Kidney (tissue), 14 donors: ENCODE data around the gene TMEM14A. TPM values are rescaled to one million over a fixed set of nuclear protein-coding genes. Genes with fewer than 3 reads are reported as not detected.
"Not testable (repeated sequence)": the region's sequence is repeated elsewhere in the genome, so short reads cannot be mapped to it uniquely, and the experiment has no call there.

Source experiments
- DNase-seq, 5 donors: peaks; one replicate each; pipeline ENCODE4 v3.0.0-alpha.2; 2013 to 2020
- FAIRE-seq: peaks from 2 replicates; lab custom pipeline; 2012; peaks lifted over from hg19 to GRCh38; lab: Jason Lieb, UNC
- H3K27ac ChIP-seq, 2 donors: one replicate each; pipeline ENCODE4 v1.7.0; 2013; ENCODE audit warnings: low read depth in 2 of 2, low read length in 2 of 2, inconsistent platforms in 1 of 2
- H3K27me3 ChIP-seq: one replicate; pipeline ENCODE4 v1.7.1; 2013; ENCODE audit warnings: low read length, inconsistent platforms; ENCODE audit not compliant: control insufficient read depth, insufficient read depth
- H3K36me3 ChIP-seq, 3 donors: one replicate each; pipeline versions ENCODE4 v1.7.0 to v1.7.1; 2013; ENCODE audit warnings: low read length in 3 of 3, control low read depth in 1 of 3, inconsistent platforms in 1 of 3; ENCODE audit not compliant: insufficient read depth in 3 of 3, control insufficient read depth in 2 of 3
- H3K4me1 ChIP-seq, 3 donors: one replicate each; pipeline versions ENCODE4 v1.7.0 to v1.7.1; 2013; ENCODE audit warnings: low read length in 3 of 3, inconsistent platforms in 1 of 3, low read depth in 1 of 3; ENCODE audit not compliant: control insufficient read depth in 2 of 3, insufficient read depth in 2 of 3
- H3K4me3 ChIP-seq, 3 donors: one replicate each; pipeline versions ENCODE4 v1.7.0 to v1.8.1; 2013; ENCODE audit warnings: low read length in 3 of 3, control low read depth in 1 of 3, inconsistent platforms in 1 of 3
- H3K9ac ChIP-seq, 3 donors: one replicate each; pipeline versions ENCODE4 v1.7.0 to v1.7.1; 2013; ENCODE audit warnings: low read length in 3 of 3, control low read depth in 1 of 3, inconsistent platforms in 1 of 3
- H3K9me3 ChIP-seq, 3 donors: one replicate each; pipeline versions ENCODE4 v1.7.0 to v1.7.1; 2013; ENCODE audit warnings: low read length in 3 of 3, control low read depth in 1 of 3, inconsistent platforms in 1 of 3; ENCODE audit not compliant: control insufficient read depth in 2 of 3, insufficient read depth in 1 of 3
- CTCF ChIP-seq: IDR thresholded peaks from 3 replicates; pipeline ENCODE4 v1.5.1; 2012; ENCODE audit warnings: mild to moderate bottlenecking, moderate library complexity, borderline replicate concordance; ENCODE audit not compliant: insufficient read depth; ENCODE audit errors: extremely low read depth
- intact Hi-C: fragments of 100-400 bp; cut with DNase I; formaldehyde crosslinking; loops from one replicate; pipeline ENCODE4 v1.11.1; 2022
- polyA plus RNA-seq: library from polyadenylated mRNA; stranded (reverse); fragments of 350-450 nt; fragmentation: Illumina TruSeq; extraction: RNeasy Lipid Tissue Mini Kit (QIAGEN cat#74804); gene quantifications from one replicate; pipeline ENCODE4 v1.2.3, GENCODE V29; 2014; ENCODE audit warnings: low read depth, low replicate concordance; ENCODE audit not compliant: insufficient read depth
- total RNA-seq: library from RNA; stranded (reverse); fragmentation: NEBNext Ultra II Directional; extraction: Animal tissue kit (Norgen Biotek cat#: 25700); gene quantifications from one replicate; pipeline ENCODE4 v1.2.1, GENCODE V29; 2021
- donor health status: control.
- donor health status: control.
- donor health status: control.
- donor health status: control.
- donor health status: control.
- donor health status: DM: yes; HTN: yes; CAD: no.
- donor health status: Normal renal cell carcinoma (clear cell type).

Gene TMEM14A
- total and polyA plus RNA-seq, 2 donors from 2014 or later = 23.8 to 48.8 TPM

- Histone ChIP-seq H3K9me3 (no peaks in the 10 kb centered on the region), H3K4me3 (no peak overlapping the region), H3K36me3 (no peaks in the 10 kb centered on the region), H3K4me1 (no peaks in the 10 kb centered on the region), H3K9ac (no peak overlapping the region), H3K27ac (no peak overlapping the region), H3K27me3 (no peaks in the 10 kb centered on the region)
- TF ChIP-seq CTCF = no peak
- no peak for DNase-seq
- intact Hi-C loops = no loop called here
- no peak for FAIRE-seq
Observed at GRCh38 chr6:52653151-52653550, 17.8 kb upstream of the TMEM14A start.

DNA sequence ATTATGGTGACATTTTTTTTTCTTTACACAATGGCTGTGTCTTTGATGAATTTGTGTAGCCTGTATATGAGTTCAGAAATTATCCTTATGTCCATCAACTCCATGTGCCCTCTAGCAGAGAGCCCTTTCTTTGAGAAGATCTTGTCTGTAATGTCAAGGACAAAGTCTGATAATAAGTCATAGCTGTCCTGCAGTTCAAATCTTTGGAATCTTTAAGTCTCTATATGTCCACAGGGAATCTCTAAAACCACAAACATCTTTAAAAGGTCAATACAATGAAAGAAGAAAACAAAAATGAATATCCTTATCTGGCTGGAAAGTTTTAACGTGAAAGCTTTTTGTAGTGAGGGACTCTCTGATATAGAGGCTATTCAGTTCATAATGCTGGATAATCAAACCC, 16.9 kb upstream of the TMEM14A start:
- intact Hi-C loops = no loop called here
- no peak for TF ChIP-seq CTCF
- H3K4me3 ChIP-seq = no peak overlapping the region
- FAIRE-seq (no peak), DNase-seq (no peak)
- H3K27ac ChIP-seq = no peak overlapping the region
- H3K27me3 ChIP-seq = no peaks in the 10 kb centered on the region
- no peak overlapping the region for H3K9ac ChIP-seq
- H3K4me1 ChIP-seq = no peaks in the 10 kb centered on the region
- no peaks in the 10 kb centered on the region for H3K9me3 ChIP-seq
- no peaks in the 10 kb centered on the region for H3K36me3 ChIP-seq

DNA sequence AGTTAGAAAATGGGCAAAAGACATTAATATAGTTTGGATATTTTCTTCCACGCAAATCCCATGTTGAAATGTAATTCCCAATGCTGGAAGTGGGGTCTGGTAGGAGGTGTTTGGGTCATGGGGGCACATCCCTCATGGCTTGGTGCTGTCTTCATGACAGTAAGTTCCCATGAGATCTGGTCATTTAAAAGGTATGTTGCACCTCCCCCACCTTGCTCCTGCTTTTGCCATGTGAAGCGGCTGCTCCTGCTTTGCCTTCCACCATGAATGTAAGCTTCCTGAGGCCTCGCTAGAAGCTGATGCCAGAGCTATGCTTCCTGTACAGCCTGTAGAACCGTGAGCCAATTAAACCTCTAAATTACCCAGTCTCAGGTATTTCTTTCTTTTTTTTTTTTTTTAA, 16.3 kb upstream of the TMEM14A start:
- DNase-seq (no peak), FAIRE-seq (no peak)
- H3K27me3 ChIP-seq = no peaks in the 10 kb centered on the region
- H3K27ac ChIP-seq = no peak overlapping the region
- no peaks in the 10 kb centered on the region for H3K9me3 ChIP-seq
- no peaks in the 10 kb centered on the region for H3K36me3 ChIP-seq
- H3K4me3 ChIP-seq = no peak overlapping the region
- TF ChIP-seq CTCF = no peak
- no peak overlapping the region for H3K9ac ChIP-seq
- H3K4me1 ChIP-seq = no peaks in the 10 kb centered on the region
- intact Hi-C loops = no loop called here

DNA sequence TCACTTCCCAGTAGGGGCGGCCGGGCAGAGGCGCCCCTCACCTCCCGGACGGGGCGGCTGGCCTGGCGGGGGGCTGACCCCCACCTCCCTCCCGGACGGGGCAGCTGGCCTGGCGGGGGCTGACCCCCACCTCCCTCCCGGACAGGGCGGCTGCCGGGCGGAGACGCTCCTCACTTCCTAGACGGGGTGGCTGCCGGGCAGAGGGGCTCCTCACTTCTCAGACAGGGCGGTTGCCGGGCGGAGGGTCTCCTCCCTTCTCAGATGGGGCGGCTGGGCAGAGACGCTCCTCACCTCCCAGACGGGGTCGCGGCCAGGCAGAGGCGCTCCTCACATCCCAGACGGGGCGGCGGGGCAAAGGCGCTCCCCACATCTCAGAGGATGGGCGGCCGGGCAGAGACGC, 15.0 kb upstream of the TMEM14A start:
- FAIRE-seq, DNase-seq, intact Hi-C loops: not testable (repeated sequence)

More for the DNA sequence above, 15.0 kb upstream of the TMEM14A start:
- H3K9ac ChIP-seq, H3K27ac ChIP-seq, H3K4me1 ChIP-seq, H3K4me3 ChIP-seq, H3K36me3 ChIP-seq, H3K27me3 ChIP-seq, H3K9me3 ChIP-seq: not testable (repeated sequence)
